Spleen (tissue), 11 donors: Measurements from ENCODE around the gene USP51. TPM values are rescaled to one million over a fixed set of nuclear protein-coding genes. Genes with fewer than 3 reads are reported as not detected.
"Not testable (repeated sequence)": the region's sequence is repeated elsewhere in the genome, so short reads cannot be mapped to it uniquely, and the experiment has no call there.

Source experiments
- DNase-seq: peaks from one replicate; pipeline ENCODE4 v3.0.0-alpha.2; 2020
- H3K27ac ChIP-seq, 8 donors: fragments of 200-600 bp; sonication (generic) in 7 of 8; 1 replicate in 4 of 8; 2 replicates in 4 of 8; pipeline versions ENCODE4 v1.5.0 to v1.8.0; 2016 to 2021; ENCODE audit warnings: inconsistent platforms in 4 of 8, mild to moderate bottlenecking in 4 of 8, moderate library complexity in 1 of 8
- H3K27me3 ChIP-seq, 7 donors: fragments of 200-600 bp; sonication (generic) in 6 of 7; replicated peaks in 1 of 7; 1 replicate in 4 of 7; 2 replicates in 3 of 7; pipeline versions ENCODE4 v1.5.0 to v1.8.0; 2016 to 2021; ENCODE audit warnings: inconsistent platforms in 3 of 7, mild to moderate bottlenecking in 1 of 7
- H3K36me3 ChIP-seq, 6 donors: fragments of 200-600 bp; sonication (generic) in 5 of 6; 1 replicate in 4 of 6; 2 replicates in 2 of 6; pipeline versions ENCODE4 v1.5.0 to v1.8.0; 2016 to 2021; ENCODE audit warnings: inconsistent platforms in 2 of 6
- H3K4me1 ChIP-seq, 6 donors: fragments of 200-600 bp; sonication (generic) in 5 of 6; 1 replicate in 3 of 6; 2 replicates in 3 of 6; pipeline versions ENCODE4 v1.5.0 to v1.8.0; 2016 to 2021; ENCODE audit warnings: inconsistent platforms in 3 of 6
- H3K4me3 ChIP-seq, 8 donors: fragments of 200-600 bp; sonication (generic) in 7 of 8; 1 replicate in 4 of 8; 2 replicates in 4 of 8; pipeline versions ENCODE4 v1.5.0 to v1.8.0; 2016 to 2021; ENCODE audit warnings: inconsistent platforms in 4 of 8, mild to moderate bottlenecking in 4 of 8, moderate library complexity in 2 of 8
- H3K9me3 ChIP-seq, 8 donors: fragments of 200-600 bp; sonication (generic) in 7 of 8; 1 replicate in 4 of 8; 2 replicates in 4 of 8; pipeline versions ENCODE4 v1.5.0 to v1.8.0; 2016 to 2021; ENCODE audit warnings: inconsistent platforms in 4 of 8
- CTCF ChIP-seq, 11 experiments: fragments of 200-600 bp in 7 of 11; fragments of 450-650 bp in 4 of 11; sonication (generic) in 4 of 11; IDR thresholded peaks in 8 of 11; conservative IDR thresholded peaks in 3 of 11; 1 replicate in 7 of 11; 2 replicates in 4 of 11; pipeline versions ENCODE4 v1.4.0 to v1.8.0; 2016 to 2021; ENCODE audit warnings: antibody characterized with exemption in 11 of 11, inconsistent platforms in 4 of 11, mild to moderate bottlenecking in 1 of 11
- POLR2A ChIP-seq, 3 donors: fragments of 450-650 bp; IDR thresholded peaks; one replicate each; pipeline ENCODE4 v1.5.1; 2017; ENCODE audit warnings: antibody characterized with exemption in 3 of 3, mild to moderate bottlenecking in 1 of 3
- POLR2AphosphoS5 ChIP-seq, 3 donors: sonication (generic); formaldehyde crosslinking; IDR thresholded peaks; one replicate each; pipeline ENCODE4 v1.5.1; 2017; ENCODE audit warnings: antibody characterized with exemption in 3 of 3
- WGBS, 5 donors: extraction: QIAGEN DNeasy Blood & Tissue Kit in 3 of 5; methylation state at CpG; one replicate each; pipeline versions ENCODE4 v1.1.5 to v1.1.7; 2013 to 2018; 5-methylcytosine and 5-hydroxymethylcytosine counted together
- intact Hi-C: fragments of 100-400 bp; cut with DNase I; formaldehyde crosslinking; loops from one replicate; pipeline ENCODE4 v1.15.0; 2023; ENCODE audit warnings: low total_unique reads
- microRNA-seq, 3 donors: library from miRNA; unstranded; fragments of <30 nt; microRNA quantifications; one replicate each; pipeline versions ENCODE4 to v1.1.0, GENCODE V29; 2019 to 2020
- polyA plus RNA-seq, 3 donors: library from polyadenylated mRNA; stranded (reverse); fragments of 200-250 nt; gene quantifications; one replicate each; pipeline ENCODE4 v1.2.1, GENCODE V29; 2013
- small RNA-seq, 4 donors: library from RNA; depleted of rRNA; stranded (forward); fragments of <200 nt; gene quantifications; one replicate each; pipeline ENCODE3, GENCODE V24; 2016
- total RNA-seq, 7 donors: library from RNA; depleted of rRNA in 3 of 7; stranded (reverse); fragments of >200 nt in 3 of 7; fragmentation: NEBNext Ultra II Directional in 4 of 7; extraction: Animal tissue kit (Norgen Biotek cat#: 25700) in 4 of 7; gene quantifications; one replicate each; pipeline versions ENCODE4 v1.1.0 to v1.2.1, GENCODE V29; 2016 to 2021
- donor health status: healthy with polysubstance abuse.
- donor health status: DM: no; HTN: no; CAD: no; lungs with moderate emphysema.
- donor health status: DM: no; HTN: no; CAD: no.
- donor health status: Bipolar disorder and iron deficiency.
- donor health status: healthy.
- donor health status: DM: no; HTN: no; CAD: no.
- donor health status: DM: yes; HTN: yes; CAD: no.

The USP51 gene
- total and polyA plus RNA-seq, 10 donors = 0.46 to 5.0 (median 2.4) TPM

GRCh38 chrX:55451626-55451989, 38.0 kb downstream of the USP51 start:
- Histone ChIP-seq H3K36me3 (no peaks in the 10 kb centered on the region), H3K27ac (peak overlapping the region in 7 of 8 donors; percentile 76 to 85 (median 82)), H3K4me1 (peaks cover 0 to 16% (median 0%) of the 10 kb centered on the region in 6 donors), H3K9me3 (no peaks in the 10 kb centered on the region), H3K4me3 (peak overlapping the region; percentile 44 to 76 (median 54)), H3K27me3 (no peaks in the 10 kb centered on the region)
- TF ChIP-seq POLR2AphosphoS5 (IDR thresholded peaks at IDR 0.05) (no peak), POLR2A (IDR thresholded peaks at IDR 0.05) (no peak), CTCF (IDR thresholded peaks at IDR 0.05 in 8 of 11, conservative IDR thresholded peaks at IDR 0.05 in 3 of 11) (no peak)
- intact Hi-C loops = no loop called here
- WGBS, 5 donors = 1 to 46% (median 5%) methylated on average over 8 to 11 of the region's 11 CpGs
- no peak for DNase-seq

- Histone ChIP-seq H3K4me1 (peaks cover 0 to 16% (median 0%) of the 10 kb centered on the region in 6 donors), H3K4me3 (peak overlapping the region in 4 of 8 donors; percentile 53 to 76 (median 54)), H3K27ac (peak overlapping the region in 5 of 8 donors; percentile 76 to 85 (median 85)), H3K36me3 (no peaks in the 10 kb centered on the region), H3K9me3 (no peaks in the 10 kb centered on the region), H3K27me3 (no peaks in the 10 kb centered on the region)
- intact Hi-C loops = no loop called here
- TF ChIP-seq CTCF (IDR thresholded peaks at IDR 0.05 in 8 of 11, conservative IDR thresholded peaks at IDR 0.05 in 3 of 11) (no peak), POLR2AphosphoS5 (IDR thresholded peaks at IDR 0.05) (no peak), POLR2A (IDR thresholded peaks at IDR 0.05) (no peak)
- 43 to 62% (median 52%) methylated on average over 1 to 2 of the region's 2 CpGs for WGBS, 5 donors
- DNase-seq = no peak
Observed at GRCh38 chrX:55451141-55451540, 38.5 kb downstream of the USP51 start.

GRCh38 chrX:55450259-55450658, 39.4 kb downstream of the USP51 start:
- Histone ChIP-seq H3K27me3 (no peaks in the 10 kb centered on the region), H3K4me1 (peaks cover 0 to 16% (median 0%) of the 10 kb centered on the region in 6 donors), H3K9me3 (no peaks in the 10 kb centered on the region), H3K36me3 (no peaks in the 10 kb centered on the region), H3K4me3 (no peak overlapping the region), H3K27ac (no peak overlapping the region)
- DNase-seq = no peak
- WGBS, 5 donors = 34 to 75% (median 51%) methylated on average over 5 of the region's 5 CpGs
- TF ChIP-seq POLR2AphosphoS5 (IDR thresholded peaks at IDR 0.05) (no peak), POLR2A (IDR thresholded peaks at IDR 0.05) (no peak), CTCF (IDR thresholded peaks at IDR 0.05 in 8 of 11, conservative IDR thresholded peaks at IDR 0.05 in 3 of 11) (no peak)
- intact Hi-C loops = no loop called here

GRCh38 chrX:55443468-55443867, 46.2 kb downstream of the USP51 start:
- intact Hi-C loops, H3K9me3 ChIP-seq, H3K27ac ChIP-seq, H3K36me3 ChIP-seq, H3K4me3 ChIP-seq, H3K27me3 ChIP-seq, H3K4me1 ChIP-seq: not testable (repeated sequence)
- WGBS, 5 donors = 64 to 84% (median 79%) methylated on average over 5 of the region's 5 CpGs; no CpG with 5 or more reads in 1 of the 5 donors
- peak; percentile 61 for DNase-seq

Small RNAs within 50 kb of the gene (microRNA-seq; reads per million reads assigned to microRNA genes)
- gene MIR4536-1 (0 reads per million in 3 donors), gene MIR4536-2 (0 reads per million in 3 donors)

Small RNAs within 50 kb of the gene (small RNA-seq; reads per million reads assigned to genes)
- 0 reads per million in 4 donors for gene MIR4536-2

Other genes starting within 250 kb of the USP51 start
- gene PAGE3, start 224.9 kb downstream of the USP51 start, total RNA-seq = not detected
- gene PAGE3, start 224.9 kb downstream of the USP51 start, polyA plus RNA-seq = not detected
- gene MAGEH1, start 37.7 kb downstream of the USP51 start, total RNA-seq = 10 to 100 TPM; 13.4 to 28.2 (median 18.7) TPM
- 10 to 100 TPM; 23.6 to 29.1 (median 24.6) TPM for gene MAGEH1, start 37.7 kb downstream of the USP51 start, polyA plus RNA-seq
- not detected for gene FOXR2, start 133.6 kb upstream of the USP51 start, total RNA-seq
- not detected for gene FOXR2, start 133.6 kb upstream of the USP51 start, polyA plus RNA-seq
- 10 to 100 TPM; 16.8 to 26.7 (median 17.8) TPM for gene RRAGB, start 227.9 kb upstream of the USP51 start, total RNA-seq
- 10 to 100 TPM; 16.0 to 30.7 (median 20.3) TPM for gene RRAGB, start 227.9 kb upstream of the USP51 start, polyA plus RNA-seq